T-helper 2 cell (primary cell): ENCODE results near the gene PLA2G4E.

Experiments
- DNase-seq, 5 experiments: peaks; one replicate each; pipeline versions ENCODE4 v3.0.0 to v3.0.0-alpha.2; 2012 to 2022
- total RNA-seq, 2 donors: gene quantifications; one replicate each; lab custom pipeline; 2026; lab: John Stamatoyannopoulos, UW

PLA2G4E gene
- 0 reads per million in 2 donors for total RNA-seq

GRCh38 chr15:42020713-42021273 lies at the start of gene PLA2G4E:
Gene PLA2G4E, minus strand, starts transcription at chr15:42021042. Its CDS starts 12 bp downstream, at chr15:42021030.
- no peak for DNase-seq

GRCh38 chr15:42070279-42070975 lies 49.6 kb upstream of the PLA2G4E start:
- no peak for DNase-seq

GRCh38 chr15:42069496-42070278 lies 48.8 kb upstream of the PLA2G4E start:
- DNase-seq, result no peak

- DNase-seq, result no peak
Measured at GRCh38 chr15:42069025-42069424, 48.2 kb upstream of the PLA2G4E start.

GRCh38 chr15:42068601-42069000 lies 47.8 kb upstream of the PLA2G4E start:
- no peak for DNase-seq

GRCh38 chr15:42066764-42067415 lies 46.0 kb upstream of the PLA2G4E start:
- DNase-seq, result no peak

GRCh38 chr15:42065468-42065867 lies 44.6 kb upstream of the PLA2G4E start:
- no peak for DNase-seq

GRCh38 chr15:42065033-42065432 lies 44.2 kb upstream of the PLA2G4E start:
- no peak for DNase-seq

GRCh38 chr15:42064271-42064670 lies 43.4 kb upstream of the PLA2G4E start:
- DNase-seq, result no peak

GRCh38 chr15:42063122-42063848 lies 42.4 kb upstream of the PLA2G4E start:
- DNase-seq, result no peak

- no peak for DNase-seq
Measured at GRCh38 chr15:42062284-42062806, 41.5 kb upstream of the PLA2G4E start.

GRCh38 chr15:42060797-42061196 lies 40.0 kb upstream of the PLA2G4E start:
- DNase-seq, result no peak

- no peak for DNase-seq
Measured at GRCh38 chr15:42060477-42060763, 39.6 kb upstream of the PLA2G4E start.

- peak; percentile 30 to 65 (median 55) for DNase-seq
Measured at GRCh38 chr15:42059661-42060476, 39.0 kb upstream of the PLA2G4E start.

- DNase-seq, result no peak
Measured at GRCh38 chr15:42058791-42059190, 37.9 kb upstream of the PLA2G4E start.

- no peak for DNase-seq
Measured at GRCh38 chr15:42057799-42058646, 37.2 kb upstream of the PLA2G4E start.

- DNase-seq, result peak in 4 of 5 experiments; percentile 25 to 64 (median 48)
Measured at GRCh38 chr15:42056934-42057798, 36.3 kb upstream of the PLA2G4E start.

GRCh38 chr15:42053914-42054313 lies 33.1 kb upstream of the PLA2G4E start:
- no peak for DNase-seq

- no peak for DNase-seq
Measured at GRCh38 chr15:42053010-42053409, 32.2 kb upstream of the PLA2G4E start.
